Left ventricle myocardium inferior (tissue), 1 donor: ENCODE measurements around the gene CALB2. TPM values are rescaled to one million over a fixed set of nuclear protein-coding genes. Genes with fewer than 3 reads are reported as not detected.

Source experiments
- DNase-seq: peaks from one replicate; pipeline ENCODE4 v3.0.0-alpha.2; 2020
- H3K27ac ChIP-seq: fragments of 200-600 bp; replicated peaks from 2 replicates; pipeline ENCODE4 v1.8.0; 2021
- H3K27me3 ChIP-seq: fragments of 200-600 bp; 2 replicates; pipeline ENCODE4 v1.8.0; 2021; ENCODE audit warnings: low read depth
- H3K36me3 ChIP-seq: fragments of 200-600 bp; 2 replicates; pipeline ENCODE4 v1.8.0; 2021
- H3K4me1 ChIP-seq: fragments of 200-600 bp; 2 replicates; pipeline ENCODE4 v1.8.0; 2021
- H3K4me3 ChIP-seq: fragments of 200-600 bp; 2 replicates; pipeline ENCODE4 v1.8.0; 2021; ENCODE audit warnings: mild to moderate bottlenecking, moderate library complexity
- H3K9me3 ChIP-seq: fragments of 200-600 bp; replicated peaks from 2 replicates; pipeline ENCODE4 v1.8.0; 2021
- CTCF ChIP-seq: fragments of 200-600 bp; IDR thresholded peaks from 2 replicates; pipeline ENCODE4 v1.8.0; 2021; ENCODE audit warnings: antibody characterized with exemption, mild to moderate bottlenecking, borderline replicate concordance
- intact Hi-C: fragments of 100-400 bp; cut with micrococcal nuclease; formaldehyde crosslinking; loops from one replicate; pipeline ENCODE4 v1.11.0; 2022
- total RNA-seq: library from RNA; stranded (reverse); fragmentation: NEBNext Ultra II Directional; extraction: Animal tissue kit (Norgen Biotek cat#: 25700); gene quantifications from one replicate; pipeline ENCODE4 v1.2.1, GENCODE V29; 2021
- donor health status: DM: no; HTN: yes; CAD: no; lungs with severe emphysema.

The CALB2 gene
- total RNA-seq, 1 donor from 2014 or later: 0.36 TPM

GRCh38 chr16:71347146-71347545 lies 11.4 kb upstream of the CALB2 start:
- TF ChIP-seq CTCF: no peak
- Histone ChIP-seq H3K4me1 (no peaks in the 10 kb centered on the region), H3K27ac (no peak overlapping the region), H3K36me3 (no peaks in the 10 kb centered on the region), H3K4me3 (no peak overlapping the region), H3K27me3 (peaks cover 69% of the 10 kb centered on the region), H3K9me3 (no peaks in the 10 kb centered on the region)
- DNase-seq: no peak
- intact Hi-C loops: no loop called here

GRCh38 chr16:71348262-71349085 lies 10.0 kb upstream of the CALB2 start:
- intact Hi-C loops: no loop called here

GRCh38 chr16:71350821-71351557 lies 7.5 kb upstream of the CALB2 start:
- TF ChIP-seq CTCF: no peak
- H3K36me3 ChIP-seq: no peaks in the 10 kb centered on the region
- no peaks in the 10 kb centered on the region for H3K4me1 ChIP-seq
- intact Hi-C loops: no loop called here
- no peaks in the 10 kb centered on the region for H3K9me3 ChIP-seq
- DNase-seq: no peak
- no peak overlapping the region for H3K27ac ChIP-seq
- H3K27me3 ChIP-seq: peaks cover 71% of the 10 kb centered on the region
- no peak overlapping the region for H3K4me3 ChIP-seq

More at GRCh38 chr16:71348262-71349085, 10.0 kb upstream of the CALB2 start:
- H3K4me3 ChIP-seq: no peak overlapping the region
- no peaks in the 10 kb centered on the region for H3K36me3 ChIP-seq
- H3K27me3 ChIP-seq: peaks cover 73% of the 10 kb centered on the region
- TF ChIP-seq CTCF: no peak
- no peak for DNase-seq
- no peaks in the 10 kb centered on the region for H3K4me1 ChIP-seq
- no peak overlapping the region for H3K27ac ChIP-seq
- H3K9me3 ChIP-seq: no peaks in the 10 kb centered on the region

- no peak overlapping the region for H3K4me3 ChIP-seq
- no peaks in the 10 kb centered on the region for H3K4me1 ChIP-seq
- intact Hi-C loops: no loop called here
- H3K27ac ChIP-seq: no peak overlapping the region
- no peak for TF ChIP-seq CTCF
- H3K9me3 ChIP-seq: no peaks in the 10 kb centered on the region
- no peaks in the 10 kb centered on the region for H3K36me3 ChIP-seq
- no peak for DNase-seq
- H3K27me3 ChIP-seq: peaks cover 76% of the 10 kb centered on the region
These were observed 7.0 kb upstream of the CALB2 start for GRCh38 chr16:71351558-71351901.

- no peak for DNase-seq
- Histone ChIP-seq H3K4me1 (no peaks in the 10 kb centered on the region), H3K9me3 (no peaks in the 10 kb centered on the region), H3K27ac (no peak overlapping the region), H3K27me3 (peaks cover 83% of the 10 kb centered on the region), H3K36me3 (no peaks in the 10 kb centered on the region), H3K4me3 (no peak overlapping the region)
- no peak for TF ChIP-seq CTCF
- intact Hi-C loops: no loop called here
These were observed 6.1 kb upstream of the CALB2 start for GRCh38 chr16:71352466-71352865.
